HepG2 (cell line): ENCODE data around the gene EFHD2. TPM values are rescaled to one million over a fixed set of nuclear protein-coding genes. Genes with fewer than 3 reads are reported as not detected.

ENCODE experiments used
- ATAC-seq: fragments of 200-7000 bp; cut with Tn5 transposase; 3 replicates; pipeline ENCODE4 v1.9.1; 2020; ENCODE audit warnings: mild to moderate bottlenecking, moderate library complexity
- BruUV-seq: library from RNA; stranded (reverse); fragments of 400-500 nt; replicated peaks from 2 replicates; lab custom pipeline; 2021; lab: Mats Ljungman, UMichigan
- CTCF ChIA-PET: fragments of 300-600 bp; formaldehyde crosslinking; extraction: SDS; loops from one replicate; lab custom pipeline; 2021; ENCODE audit warnings: low total read pairs, inconsistent platforms, low intra/inter-chr PET ratio; lab: Yijun Ruan, JAX
- POLR2A ChIA-PET: fragments of 350-600 bp; sonication (Branson Sonifier 250); formaldehyde crosslinking; loops from one replicate; lab custom pipeline; 2020; ENCODE audit warnings: antibody characterized with exemption, inconsistent platforms; lab: Yijun Ruan, JAX
- DNase-seq: peaks from one replicate; pipeline ENCODE4 v3.0.0-alpha.2; 2015; ENCODE audit warnings: low spot score
- FAIRE-seq: peaks from 3 replicates; lab custom pipeline; 2011; peaks lifted over from hg19 to GRCh38; lab: Jason Lieb, UNC
- H2AFZ ChIP-seq: one replicate; pipeline ENCODE4 v1.6.1; 2011; ENCODE audit warnings: low read length, inconsistent platforms
- H3K27ac ChIP-seq: fragments of 300-600 bp; 3 replicates; pipeline ENCODE4 v1.8.0; 2011; ENCODE audit warnings: mixed run types, mild to moderate bottlenecking, mixed read lengths, low read length, inconsistent platforms; ENCODE audit not compliant: insufficient read depth; ENCODE audit errors: extremely low read length
- H3K27me3 ChIP-seq, 2 experiments: fragments of 200-600 bp in 1 of 2; 2 replicates in 1 of 2; 3 replicates in 1 of 2; pipeline versions ENCODE4 v1.6.0 to v1.8.0; 2011; ENCODE audit warnings: low read length in 2 of 2, mild to moderate bottlenecking in 2 of 2, moderate library complexity in 2 of 2, inconsistent platforms in 1 of 2; ENCODE audit not compliant: insufficient read depth in 2 of 2, control insufficient read depth in 1 of 2
- H3K36me3 ChIP-seq, 2 experiments: fragments of 200-600 bp in 1 of 2; replicated peaks in 1 of 2; 2 replicates in 1 of 2; 3 replicates in 1 of 2; pipeline versions ENCODE4 v1.5.1 to v1.8.0; 2011; ENCODE audit warnings: low read length in 2 of 2, inconsistent platforms in 1 of 2; ENCODE audit not compliant: insufficient read depth in 2 of 2, control insufficient read depth in 1 of 2
- H3K4me1 ChIP-seq: 2 replicates; pipeline ENCODE4 v1.5.1; 2012; ENCODE audit warnings: low read length, inconsistent platforms; ENCODE audit not compliant: insufficient read depth
- H3K4me2 ChIP-seq: 2 replicates; pipeline ENCODE4 v1.6.0; 2011; ENCODE audit warnings: low read depth, low read length, inconsistent platforms
- H3K4me3 ChIP-seq, 3 experiments: fragments of 200-600 bp in 1 of 3; sonication (generic), shearing (Covaris generic) in 1 of 3; replicated peaks in 1 of 3; 2 replicates each; pipeline ENCODE4 v1.5.1; 2011 to 2016; ENCODE audit warnings: low read length in 3 of 3, inconsistent platforms in 2 of 3, low read depth in 2 of 3, mild to moderate bottlenecking in 2 of 3, control low read depth in 1 of 3, mixed read lengths in 1 of 3; ENCODE audit not compliant: insufficient read depth in 1 of 3
- H3K79me2 ChIP-seq: one replicate; pipeline ENCODE4 v1.6.1; 2011; ENCODE audit warnings: low read length, inconsistent platforms; ENCODE audit not compliant: insufficient read depth
- H3K9ac ChIP-seq: 2 replicates; pipeline ENCODE4 v1.6.0; 2011; ENCODE audit warnings: mild to moderate bottlenecking, low read depth, low read length, inconsistent platforms; ENCODE audit not compliant: insufficient read depth
- H3K9me3 ChIP-seq: 2 replicates; pipeline ENCODE4 v1.5.1; 2012; ENCODE audit warnings: mild to moderate bottlenecking, low read length
- H4K20me1 ChIP-seq: 2 replicates; pipeline ENCODE4 v1.6.0; 2011; ENCODE audit warnings: inconsistent platforms, mild to moderate bottlenecking, low read length, moderate library complexity; ENCODE audit not compliant: insufficient read depth
- FOSL1 ChIP-seq: sonication (generic); formaldehyde crosslinking; IDR thresholded peaks from 2 replicates; pipeline ENCODE4 v1.9.0; 2021; ENCODE audit warnings: missing genetic modification reagents, borderline replicate concordance
- FOXC1 ChIP-seq: sonication (generic); formaldehyde crosslinking; IDR thresholded peaks from 2 replicates; pipeline ENCODE4 v1.8.0; 2022; ENCODE audit warnings: mild to moderate bottlenecking, missing genetic modification reagents, borderline replicate concordance
- GATA4 ChIP-seq: sonication (generic); IDR thresholded peaks from 2 replicates; pipeline ENCODE4 v1.6.1; 2016; ENCODE audit warnings: antibody characterized with exemption, low read depth, borderline replicate concordance
- ISX ChIP-seq: sonication (generic); formaldehyde crosslinking; conservative IDR thresholded peaks from 2 replicates; pipeline ENCODE4 v1.5.0; 2020; ENCODE audit warnings: missing genetic modification reagents
- KAT2B ChIP-seq: fragments of 150-350 bp; IDR thresholded peaks from 2 replicates; pipeline ENCODE4 v1.6.1; 2014; ENCODE audit warnings: low read depth, low read length, borderline replicate concordance
- SIN3A ChIP-seq: IDR thresholded peaks from 2 replicates; pipeline ENCODE4 v1.6.1; 2011; ENCODE audit warnings: low read depth, mild to moderate bottlenecking, control low read depth, low read length, borderline replicate concordance
- SKI ChIP-seq: fragments of 450-650 bp; IDR thresholded peaks from one replicate; pipeline ENCODE4 v1.6.1; 2018; ENCODE audit warnings: mild to moderate bottlenecking; ENCODE audit not compliant: partially characterized antibody
- WGBS: methylation state at CpG from one replicate; pipeline ENCODE4 v1.1.6; 2017; ENCODE audit warnings: low lambda C conversion rate; 5-methylcytosine and 5-hydroxymethylcytosine counted together
- in situ Hi-C: cut with HindIII; loops from 2 replicates; pipeline ENCODE4 v1.10.0; 2017; ENCODE audit warnings: low pct_unique_long_range_greater_than_20kb; ENCODE audit not compliant: extremely low pct_ligation_motif_present
- intact Hi-C: fragments of 100-400 bp; cut with micrococcal nuclease; formaldehyde crosslinking; loops from one replicate; pipeline ENCODE4 v1.10.0; 2022; ENCODE audit not compliant: unreplicated experiment
- polyA plus RNA-seq, 8 experiments: library from polyadenylated mRNA; depleted of rRNA in 3 of 8; stranded (reverse) in 7 of 8; unstranded in 1 of 8; fragments of >200 nt; fragmentation: Illumina TruSeq in 4 of 8; extraction: Trizol in 4 of 8; gene quantifications; 2 replicates each; pipeline versions ENCODE4 v1.2.1 to v1.2.3, GENCODE V29; 2011 to 2016; ENCODE audit warnings: low read depth in 4 of 8, missing spikeins in 1 of 8, mixed read lengths in 1 of 8; ENCODE audit not compliant: insufficient read depth in 1 of 8
- total RNA-seq, 5 experiments: library from RNA; depleted of rRNA; stranded (reverse); fragments of >200 nt; fragmentation: Illumina TruSeq; extraction: Trizol; gene quantifications; 2 replicates each; pipeline ENCODE4 v1.2.3, GENCODE V29; 2016; ENCODE audit warnings: low read depth in 1 of 5
- TF ChIP-seq, protein P1 (sequence below): sonication (generic); formaldehyde crosslinking; IDR thresholded peaks from 2 replicates; pipeline ENCODE4 v1.8.1; 2022; ENCODE audit warnings: mild to moderate bottlenecking, missing genetic modification reagents
- TF ChIP-seq, protein P2 (sequence below): sonication (generic); formaldehyde crosslinking; IDR thresholded peaks from 2 replicates; pipeline ENCODE4 v1.4.0; 2020; ENCODE audit warnings: mild to moderate bottlenecking, missing genetic modification reagents
- TF ChIP-seq, protein P3 (sequence below), 2 experiments: sonication (generic) in 1 of 2; formaldehyde crosslinking in 1 of 2; IDR thresholded peaks; 2 replicates each; pipeline versions ENCODE4 v1.4.0 to v1.6.1; 2018 to 2020; ENCODE audit warnings: missing genetic modification reagents in 2 of 2, borderline replicate concordance in 1 of 2, low read depth in 1 of 2, mild to moderate bottlenecking in 1 of 2, missing biosample characterization in 1 of 2

Gene EFHD2
- total and polyA plus RNA-seq, 2 of the 13 experiments (the other 11 are each of a cell fraction or from before 2014, with no cell fraction given): 9.4 to 12.7 TPM

GRCh38 chr1:15417059-15417934, 7.6 kb downstream of the EFHD2 start:
- H3K27me3 ChIP-seq: no peaks in the 10 kb centered on the region
- H3K27ac ChIP-seq: no peak overlapping the region
- no peak overlapping the region for H3K4me2 ChIP-seq
- no peak overlapping the region for H3K9ac ChIP-seq
- FAIRE-seq (no peak), ATAC-seq (no peak), DNase-seq (no peak)
- H3K79me2 ChIP-seq: no peaks in the 10 kb centered on the region
- intact Hi-C loops: no loop called here
- in situ Hi-C loops: no loop called here
- no peak overlapping the region for H3K4me3 ChIP-seq
- BruUV-seq: no TSS peak
- H3K4me1 ChIP-seq: peaks cover 26% of the 10 kb centered on the region
- no peaks in the 10 kb centered on the region for H3K9me3 ChIP-seq
- ChIA-PET POLR2A (no interaction called here), CTCF (no interaction called here)
- H3K36me3 ChIP-seq: peaks cover 0 to 1% of the 10 kb centered on the region in 2 experiments; a peak in 2 of 5 replicates
- no peak overlapping the region for H2AFZ ChIP-seq
- H4K20me1 ChIP-seq: no peaks in the 10 kb centered on the region
- no peak for TF ChIP-seq SIN3A
- no peak for TF ChIP-seq ISX
- 90% methylated on average over 18 of the region's 18 CpGs for WGBS

DNA sequence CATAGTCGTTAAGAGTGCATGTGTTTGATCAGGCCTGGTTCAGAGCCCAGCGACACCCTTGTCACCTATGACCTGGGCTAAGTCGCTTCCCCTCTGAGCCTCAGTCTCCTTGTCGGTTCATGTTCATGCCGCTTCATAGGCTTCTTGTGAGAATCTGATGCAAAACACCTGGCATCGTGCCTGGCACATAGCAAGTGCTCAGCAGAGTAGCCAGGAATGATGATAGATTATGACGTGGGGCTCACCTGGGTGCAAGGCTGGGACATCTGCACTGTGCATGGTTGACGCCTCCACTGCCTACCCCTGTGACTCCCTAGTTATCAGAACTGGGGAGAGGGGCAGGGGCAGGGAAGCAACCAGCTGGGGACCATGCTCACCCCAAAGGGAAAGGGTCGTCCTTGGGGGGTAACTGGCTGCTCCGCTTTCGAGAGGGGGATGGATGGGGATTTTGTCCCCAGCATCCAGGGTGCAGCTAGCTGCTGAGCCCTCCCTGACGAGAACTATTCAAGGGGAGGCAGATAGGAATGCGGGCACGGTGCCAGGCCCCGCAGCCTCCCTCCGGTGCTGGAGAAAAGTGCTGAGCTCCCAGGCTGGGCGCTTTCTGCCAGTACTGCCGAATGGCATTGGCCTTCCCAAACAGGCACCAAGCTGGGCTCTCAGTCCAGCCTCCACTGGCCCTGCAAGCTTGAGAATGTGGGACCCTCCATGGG, 9.3 kb downstream of the EFHD2 start:
- BruUV-seq: no TSS peak
- in situ Hi-C loops (no loop called here), intact Hi-C loops (no loop called here)
- Histone ChIP-seq H3K4me3 (no peak overlapping the region), H3K36me3 (peaks cover 0 to 1% of the 10 kb centered on the region in 2 experiments; a peak in 1 of 5 replicates), H3K79me2 (no peaks in the 10 kb centered on the region), H3K9ac (no peak overlapping the region), H3K4me2 (no peak overlapping the region), H3K4me1 (peaks cover 26% of the 10 kb centered on the region), H3K9me3 (no peaks in the 10 kb centered on the region), H3K27me3 (no peaks in the 10 kb centered on the region), H3K27ac (no peak overlapping the region), H4K20me1 (no peaks in the 10 kb centered on the region), H2AFZ (no peak overlapping the region)
- FAIRE-seq: no peak
- ChIA-PET POLR2A (no interaction called here), CTCF (no interaction called here)
- DNase-seq: no peak
- 94% methylated on average over 11 of the region's 18 CpGs for WGBS
- no peak for ATAC-seq
- TF ChIP-seq, protein P1, sequence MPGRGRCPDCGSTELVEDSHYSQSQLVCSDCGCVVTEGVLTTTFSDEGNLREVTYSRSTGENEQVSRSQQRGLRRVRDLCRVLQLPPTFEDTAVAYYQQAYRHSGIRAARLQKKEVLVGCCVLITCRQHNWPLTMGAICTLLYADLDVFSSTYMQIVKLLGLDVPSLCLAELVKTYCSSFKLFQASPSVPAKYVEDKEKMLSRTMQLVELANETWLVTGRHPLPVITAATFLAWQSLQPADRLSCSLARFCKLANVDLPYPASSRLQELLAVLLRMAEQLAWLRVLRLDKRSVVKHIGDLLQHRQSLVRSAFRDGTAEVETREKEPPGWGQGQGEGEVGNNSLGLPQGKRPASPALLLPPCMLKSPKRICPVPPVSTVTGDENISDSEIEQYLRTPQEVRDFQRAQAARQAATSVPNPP (CRISPR knock-in tag): no peak
- TF ChIP-seq, protein P2, sequence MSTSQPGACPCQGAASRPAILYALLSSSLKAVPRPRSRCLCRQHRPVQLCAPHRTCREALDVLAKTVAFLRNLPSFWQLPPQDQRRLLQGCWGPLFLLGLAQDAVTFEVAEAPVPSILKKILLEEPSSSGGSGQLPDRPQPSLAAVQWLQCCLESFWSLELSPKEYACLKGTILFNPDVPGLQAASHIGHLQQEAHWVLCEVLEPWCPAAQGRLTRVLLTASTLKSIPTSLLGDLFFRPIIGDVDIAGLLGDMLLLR (CRISPR knock-in tag): no peak
- no peak for TF ChIP-seq SKI
- TF ChIP-seq FOSL1 (CRISPR knock-in tag): no peak
- TF ChIP-seq, protein P3, sequence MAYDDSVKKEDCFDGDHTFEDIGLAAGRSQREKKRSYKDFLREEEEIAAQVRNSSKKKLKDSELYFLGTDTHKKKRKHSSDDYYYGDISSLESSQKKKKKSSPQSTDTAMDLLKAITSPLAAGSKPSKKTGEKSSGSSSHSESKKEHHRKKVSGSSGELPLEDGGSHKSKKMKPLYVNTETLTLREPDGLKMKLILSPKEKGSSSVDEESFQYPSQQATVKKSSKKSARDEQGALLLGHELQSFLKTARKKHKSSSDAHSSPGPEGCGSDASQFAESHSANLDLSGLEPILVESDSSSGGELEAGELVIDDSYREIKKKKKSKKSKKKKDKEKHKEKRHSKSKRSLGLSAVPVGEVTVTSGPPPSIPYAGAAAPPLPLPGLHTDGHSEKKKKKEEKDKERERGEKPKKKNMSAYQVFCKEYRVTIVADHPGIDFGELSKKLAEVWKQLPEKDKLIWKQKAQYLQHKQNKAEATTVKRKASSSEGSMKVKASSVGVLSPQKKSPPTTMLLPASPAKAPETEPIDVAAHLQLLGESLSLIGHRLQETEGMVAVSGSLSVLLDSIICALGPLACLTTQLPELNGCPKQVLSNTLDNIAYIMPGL (CRISPR knock-in tag; IDR thresholded peaks at IDR 0.05; ENCODE audit: borderline replicate concordance in 1 of 2, low read depth in 1 of 2): no peak
- TF ChIP-seq FOXC1 (CRISPR knock-in tag): no peak
- TF ChIP-seq GATA4: no peak
- TF ChIP-seq KAT2B: no peak
